Parathyroid adenoma (tissue), 2 donors: ENCODE results near the gene TTLL12.

Source experiments
- H2AFZ ChIP-seq: fragments of 300-600 bp; sonication (generic); one replicate; pipeline ENCODE4 v1.7.0; 2017; ENCODE audit warnings: antibody characterized with exemption, mild to moderate bottlenecking
- H3K27ac ChIP-seq: fragments of 300-600 bp; sonication (generic); one replicate; pipeline ENCODE4 v1.7.0; 2017
- H3K27me3 ChIP-seq: fragments of 300-600 bp; sonication (generic); one replicate; pipeline ENCODE4 v1.7.0; 2017; ENCODE audit warnings: low read length; ENCODE audit not compliant: control insufficient read depth, insufficient read depth
- H3K36me3 ChIP-seq: fragments of 300-600 bp; sonication (generic); one replicate; pipeline ENCODE4 v1.7.0; 2017; ENCODE audit warnings: low read length; ENCODE audit not compliant: control insufficient read depth, insufficient read depth
- H3K4me1 ChIP-seq: fragments of 300-600 bp; sonication (generic); one replicate; pipeline ENCODE4 v1.7.0; 2017; ENCODE audit warnings: control low read depth
- H3K4me2 ChIP-seq: fragments of 300-600 bp; sonication (generic); one replicate; pipeline ENCODE4 v1.7.0; 2017; ENCODE audit warnings: low read length
- H3K4me3 ChIP-seq: fragments of 300-600 bp; sonication (generic); one replicate; pipeline ENCODE4 v1.7.0; 2017; ENCODE audit warnings: low read depth, low read length
- H3K79me2 ChIP-seq: fragments of 300-600 bp; sonication (generic); one replicate; pipeline ENCODE4 v1.7.0; 2017; ENCODE audit warnings: control low read depth
- H3K9ac ChIP-seq: fragments of 300-600 bp; sonication (generic); one replicate; pipeline ENCODE4 v1.7.0; 2017; ENCODE audit warnings: mild to moderate bottlenecking
- H3K9me3 ChIP-seq: fragments of 300-600 bp; sonication (generic); one replicate; pipeline ENCODE4 v1.7.0; 2017; ENCODE audit warnings: low read length; ENCODE audit not compliant: control insufficient read depth
- CTCF ChIP-seq: fragments of 300-600 bp; sonication (generic); IDR thresholded peaks from one replicate; pipeline ENCODE4 v1.7.0; 2017; ENCODE audit warnings: antibody characterized with exemption, mild to moderate bottlenecking
- donor health status: primary hyperparathyroidism.

Gene TTLL12

GRCh38 chr22:43201486-43202219, 14.7 kb upstream of the TTLL12 start:
- H3K79me2 ChIP-seq = no peaks in the 10 kb centered on the region
- H3K27me3 ChIP-seq = no peaks in the 10 kb centered on the region
- H3K9me3 ChIP-seq = no peaks in the 10 kb centered on the region
- H3K9ac ChIP-seq = no peak overlapping the region
- no peak overlapping the region for H2AFZ ChIP-seq
- no peak overlapping the region for H3K4me3 ChIP-seq
- H3K27ac ChIP-seq = no peak overlapping the region
- TF ChIP-seq CTCF = no peak
- H3K4me1 ChIP-seq = no peaks in the 10 kb centered on the region
- H3K36me3 ChIP-seq = no peaks in the 10 kb centered on the region
- no peak overlapping the region for H3K4me2 ChIP-seq

GRCh38 chr22:43200555-43200954, 13.6 kb upstream of the TTLL12 start:
- Histone ChIP-seq H3K27ac (no peak overlapping the region), H3K79me2 (no peaks in the 10 kb centered on the region), H3K9me3 (no peaks in the 10 kb centered on the region), H3K27me3 (no peaks in the 10 kb centered on the region), H3K4me2 (no peak overlapping the region), H2AFZ (no peak overlapping the region), H3K36me3 (no peaks in the 10 kb centered on the region), H3K9ac (no peak overlapping the region), H3K4me1 (no peaks in the 10 kb centered on the region), H3K4me3 (no peak overlapping the region)
- TF ChIP-seq CTCF = no peak

DNA sequence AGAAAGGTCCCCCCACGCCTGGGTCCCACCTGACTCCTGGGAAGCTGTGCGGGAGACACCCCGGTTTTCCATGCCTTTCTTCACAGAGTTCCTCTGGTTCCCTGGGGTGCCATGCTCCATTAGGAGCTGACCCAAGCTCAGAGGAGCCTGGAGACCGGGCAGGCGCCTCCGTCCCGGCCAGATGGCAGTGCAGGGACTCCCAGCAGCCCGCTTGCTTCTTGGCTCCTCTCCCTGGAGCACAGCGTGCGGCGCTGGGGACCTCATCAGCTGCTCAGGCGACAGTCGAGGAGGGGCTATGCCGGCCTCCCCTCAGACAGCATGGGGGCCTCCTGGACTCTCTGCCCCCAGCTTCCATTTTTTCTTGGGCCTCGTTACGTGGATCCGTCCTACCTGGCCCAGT, 13.1 kb upstream of the TTLL12 start:
- H3K4me1 ChIP-seq = no peaks in the 10 kb centered on the region
- H3K27me3 ChIP-seq = no peaks in the 10 kb centered on the region
- no peak for TF ChIP-seq CTCF
- H3K4me2 ChIP-seq = no peak overlapping the region
- H3K9ac ChIP-seq = no peak overlapping the region
- H3K9me3 ChIP-seq = no peaks in the 10 kb centered on the region
- H2AFZ ChIP-seq = no peak overlapping the region
- no peaks in the 10 kb centered on the region for H3K79me2 ChIP-seq
- H3K36me3 ChIP-seq = no peaks in the 10 kb centered on the region
- no peak overlapping the region for H3K4me3 ChIP-seq
- no peak overlapping the region for H3K27ac ChIP-seq

GRCh38 chr22:43199541-43199940, 12.6 kb upstream of the TTLL12 start:
- no peak overlapping the region for H3K4me2 ChIP-seq
- no peak overlapping the region for H3K27ac ChIP-seq
- no peak overlapping the region for H3K4me3 ChIP-seq
- H3K9ac ChIP-seq = no peak overlapping the region
- no peaks in the 10 kb centered on the region for H3K9me3 ChIP-seq
- no peak overlapping the region for H2AFZ ChIP-seq
- no peaks in the 10 kb centered on the region for H3K36me3 ChIP-seq
- H3K79me2 ChIP-seq = no peaks in the 10 kb centered on the region
- no peaks in the 10 kb centered on the region for H3K4me1 ChIP-seq
- TF ChIP-seq CTCF = no peak
- no peaks in the 10 kb centered on the region for H3K27me3 ChIP-seq

GRCh38 chr22:43198936-43199335, 12.0 kb upstream of the TTLL12 start:
- Histone ChIP-seq H3K4me2 (no peak overlapping the region), H3K9ac (no peak overlapping the region), H3K4me3 (no peak overlapping the region), H2AFZ (no peak overlapping the region), H3K27ac (no peak overlapping the region), H3K27me3 (no peaks in the 10 kb centered on the region), H3K4me1 (no peaks in the 10 kb centered on the region), H3K36me3 (no peaks in the 10 kb centered on the region), H3K9me3 (no peaks in the 10 kb centered on the region), H3K79me2 (no peaks in the 10 kb centered on the region)
- no peak for TF ChIP-seq CTCF
